AG09309 (cell line): ENCODE measurements around the gene MRPS35.

Experiments
- DNase-seq: peaks from one replicate; pipeline ENCODE4 v3.0.0-alpha.2; 2010; ENCODE audit warnings: low read depth
- H3K4me3 ChIP-seq: 2 replicates; pipeline ENCODE4 v1.5.1; 2011; ENCODE audit warnings: mild to moderate bottlenecking, low read depth, low read length, moderate library complexity; ENCODE audit not compliant: control insufficient read depth
- CTCF ChIP-seq: IDR thresholded peaks from 2 replicates; pipeline ENCODE4 v1.5.1; 2011; ENCODE audit warnings: mild to moderate bottlenecking, low read depth, low read length, inconsistent platforms; ENCODE audit not compliant: insufficient read depth, control insufficient read depth; ENCODE audit errors: missing control alignments

MRPS35 gene

GRCh38 chr12:27688671-27689070 lies 22.0 kb upstream of the MRPS35 start:
- H3K4me3 ChIP-seq: no peak overlapping the region
- no peak for TF ChIP-seq CTCF
- no peak for DNase-seq

- no peak for DNase-seq
- H3K4me3 ChIP-seq: no peak overlapping the region
- no peak for TF ChIP-seq CTCF
Observed at GRCh38 chr12:27689558-27690180, 21.0 kb upstream of the MRPS35 start.

DNA sequence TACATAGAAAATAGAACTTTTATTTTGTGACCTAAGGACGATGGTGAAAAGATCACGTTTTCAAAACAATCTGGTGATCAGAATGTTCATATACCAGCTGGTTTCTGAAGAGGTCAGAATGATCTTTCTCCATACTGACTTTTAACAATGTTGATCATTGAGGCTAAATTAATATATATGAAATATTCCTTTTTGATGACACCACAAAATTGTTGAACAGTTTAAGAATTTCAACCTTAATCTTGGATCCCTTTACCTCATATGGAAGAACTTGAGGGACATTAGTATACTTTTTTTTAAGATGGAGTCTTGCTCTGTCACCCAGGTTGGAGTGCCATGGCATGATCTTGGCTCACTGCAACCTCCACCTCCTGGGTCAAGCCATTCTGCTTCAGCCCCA lies 17.2 kb upstream of the MRPS35 start:
- no peak overlapping the region for H3K4me3 ChIP-seq
- DNase-seq: no peak
- TF ChIP-seq CTCF: no peak

DNA sequence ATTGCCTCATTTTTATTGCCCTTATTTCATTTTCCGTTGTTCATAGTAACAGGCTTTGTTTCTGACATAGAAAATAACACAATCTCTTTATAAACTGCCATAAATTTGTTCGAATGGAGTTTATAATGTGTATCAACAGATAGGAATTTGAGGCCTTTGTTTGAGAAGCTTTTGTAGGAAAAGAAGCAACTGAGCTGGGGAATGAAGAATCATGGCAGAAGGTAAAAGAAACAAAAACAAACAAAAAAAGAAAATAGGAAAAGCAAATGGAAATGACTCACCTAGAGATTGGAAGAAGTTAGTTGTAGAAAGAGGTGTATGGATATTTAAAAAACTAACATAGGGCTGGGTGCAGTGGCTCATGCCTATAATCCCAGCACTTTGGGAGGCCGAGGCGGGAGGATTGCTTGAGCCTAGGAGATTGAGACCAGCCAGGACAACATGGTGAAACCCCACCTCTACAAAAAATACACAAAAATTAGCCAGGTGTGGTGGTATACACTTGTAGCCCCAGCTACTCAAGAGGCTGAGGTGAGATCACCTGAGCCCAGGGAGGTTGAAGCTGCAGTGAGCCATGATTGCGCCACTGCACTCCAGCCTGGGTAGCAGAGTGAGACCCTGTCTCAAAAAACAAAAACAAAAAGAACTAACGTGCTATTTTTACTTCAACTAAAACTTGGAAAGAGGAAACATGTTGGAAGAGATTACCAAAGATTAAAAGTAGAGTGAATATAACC lies 14.9 kb upstream of the MRPS35 start:
- no peak for DNase-seq
- no peak overlapping the region for H3K4me3 ChIP-seq
- TF ChIP-seq CTCF: no peak

DNA sequence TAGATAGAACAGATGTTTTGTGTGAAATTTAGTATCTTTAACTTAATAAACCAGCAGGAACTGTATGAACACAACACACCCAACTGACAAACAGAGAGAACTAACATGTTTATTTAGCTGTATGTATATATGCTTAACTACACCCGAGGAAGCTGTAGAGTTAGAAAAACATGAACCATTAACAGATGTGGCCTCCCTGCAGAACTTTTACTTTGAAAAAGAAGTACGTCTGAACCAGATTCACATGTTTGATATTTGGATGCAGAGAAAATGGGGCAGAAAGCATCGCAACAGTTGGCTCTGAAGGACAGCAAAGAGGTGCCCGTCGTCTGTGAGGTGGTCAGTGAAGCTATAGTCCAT lies 14.4 kb upstream of the MRPS35 start, which contains the start of gene REP15:
REP15 (plus strand) TSS at position 155 of the 360 bp plus-strand sequence; CDS start at position 271, 116 bp downstream.
- H3K4me3 ChIP-seq: no peak within 1 kb of the TSS
- no peak for TF ChIP-seq CTCF
- DNase-seq: no peak

DNA sequence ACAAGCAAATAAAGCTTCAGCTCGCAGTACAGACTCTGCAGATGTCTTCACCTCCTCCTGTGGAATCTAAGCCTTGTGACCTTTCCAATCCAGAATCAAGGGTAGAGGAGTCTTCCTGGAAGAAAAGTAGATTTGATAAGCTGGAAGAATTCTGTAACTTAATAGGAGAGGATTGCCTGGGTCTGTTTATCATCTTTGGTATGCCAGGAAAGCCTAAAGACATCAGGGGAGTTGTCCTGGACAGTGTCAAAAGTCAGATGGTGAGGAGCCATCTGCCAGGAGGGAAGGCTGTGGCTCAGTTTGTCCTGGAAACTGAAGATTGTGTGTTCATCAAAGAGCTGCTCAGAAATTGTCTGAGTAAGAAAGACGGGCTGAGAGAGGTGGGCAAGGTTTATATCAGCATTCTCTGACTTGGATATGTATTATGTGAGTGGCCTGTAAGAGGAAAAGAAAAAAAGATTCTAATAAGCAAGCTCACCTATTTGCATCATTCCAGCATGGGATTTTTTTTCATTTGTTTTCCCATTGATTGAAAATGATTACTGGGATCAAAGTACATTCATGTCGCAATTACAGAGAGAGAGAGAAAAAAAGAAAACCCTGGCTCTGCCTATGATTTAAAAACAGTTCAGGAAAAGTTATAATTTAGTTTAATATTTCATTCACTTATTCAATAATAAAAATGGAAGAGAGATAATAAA lies 13.6 kb upstream of the MRPS35 start:
- no peak for TF ChIP-seq CTCF
- no peak overlapping the region for H3K4me3 ChIP-seq
- no peak for DNase-seq
